GM19328 (cell line): ENCODE results near the gene MBTD1.
"Not testable (repeated sequence)": the region's sequence is repeated elsewhere in the genome, so short reads cannot be mapped to it uniquely, and the experiment has no call there.

Experiments used
- ATAC-seq: cut with Tn5 transposase; IDR thresholded peaks from one replicate; pipeline ENCODE4 v1.9.1; 2021; ENCODE audit warnings: mild to moderate bottlenecking, moderate library complexity; ENCODE audit not compliant: unreplicated experiment

Gene MBTD1

DNA sequence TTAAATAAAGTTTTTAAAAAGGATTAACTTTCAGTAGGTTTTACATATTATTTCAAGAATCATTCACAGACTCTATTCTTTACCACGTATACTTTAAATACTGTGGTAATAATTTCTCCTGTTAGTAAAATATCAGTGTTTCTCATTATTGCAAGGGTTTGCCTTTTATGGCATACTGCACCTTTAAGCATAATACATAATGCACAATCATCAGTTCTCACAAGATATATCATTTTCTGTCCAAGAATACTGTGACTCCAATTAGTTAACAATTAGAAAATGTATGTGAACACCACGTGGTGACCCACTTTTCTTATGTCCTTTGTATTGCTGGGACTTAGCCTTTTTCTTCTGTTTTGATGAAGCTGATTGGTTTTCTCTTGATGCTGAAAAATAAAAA lies 68.0 kb downstream of the MBTD1 start:
- ATAC-seq, result no peak

- ATAC-seq, result no peak
Observed at GRCh38 chr17:51189628-51190027, 70.2 kb downstream of the MBTD1 start.

- ATAC-seq, result no peak
Observed at GRCh38 chr17:51189162-51189561, 70.7 kb downstream of the MBTD1 start.

DNA sequence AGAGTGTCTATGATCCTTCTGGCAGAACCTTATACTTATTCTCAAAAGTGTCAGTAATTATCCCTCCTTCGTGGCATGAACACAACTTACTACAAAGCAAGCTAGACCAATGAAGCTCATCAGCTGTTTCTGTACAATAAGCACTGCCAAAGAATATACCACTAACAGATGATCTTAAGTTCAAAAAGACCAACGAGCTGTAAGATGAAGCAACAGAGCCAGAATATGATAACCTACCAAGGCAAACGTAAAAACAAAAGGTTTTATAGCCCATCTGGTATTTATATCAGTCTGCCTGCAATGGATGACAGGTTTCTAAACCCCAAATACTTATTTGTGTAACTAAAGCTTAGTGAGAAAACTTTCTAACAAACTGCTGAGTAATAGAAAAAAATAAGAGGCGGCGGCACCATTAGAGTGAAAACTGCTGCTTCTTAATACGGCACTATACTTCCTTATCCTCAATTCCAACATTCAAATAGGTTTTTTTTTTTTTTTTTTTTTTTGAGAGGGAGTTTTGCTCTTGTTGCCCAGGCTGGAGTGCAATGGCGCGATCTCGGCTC lies 71.5 kb downstream of the MBTD1 start:
- ATAC-seq, result no peak

- ATAC-seq, result no peak
Observed at GRCh38 chr17:51185763-51186332, 74.0 kb downstream of the MBTD1 start.

DNA sequence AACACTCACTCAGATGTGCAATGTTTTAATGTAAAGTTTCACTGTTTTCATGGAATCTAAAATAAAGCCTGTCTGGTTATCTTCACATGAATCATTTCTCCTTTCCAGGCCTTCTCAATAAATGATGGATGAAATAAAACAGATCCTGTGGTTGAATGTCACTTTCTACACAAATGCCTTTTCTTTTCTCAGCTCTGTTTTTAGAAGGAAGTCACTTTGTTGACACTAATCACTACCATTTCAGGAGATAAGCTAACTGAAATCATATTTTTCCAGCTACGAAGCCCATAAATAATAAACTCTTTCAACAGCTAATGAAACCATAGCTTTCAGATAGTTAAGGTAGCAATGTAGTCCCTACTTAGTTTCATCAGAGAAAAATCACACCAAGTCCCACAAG lies 75.7 kb downstream of the MBTD1 start:
- no peak for ATAC-seq

DNA sequence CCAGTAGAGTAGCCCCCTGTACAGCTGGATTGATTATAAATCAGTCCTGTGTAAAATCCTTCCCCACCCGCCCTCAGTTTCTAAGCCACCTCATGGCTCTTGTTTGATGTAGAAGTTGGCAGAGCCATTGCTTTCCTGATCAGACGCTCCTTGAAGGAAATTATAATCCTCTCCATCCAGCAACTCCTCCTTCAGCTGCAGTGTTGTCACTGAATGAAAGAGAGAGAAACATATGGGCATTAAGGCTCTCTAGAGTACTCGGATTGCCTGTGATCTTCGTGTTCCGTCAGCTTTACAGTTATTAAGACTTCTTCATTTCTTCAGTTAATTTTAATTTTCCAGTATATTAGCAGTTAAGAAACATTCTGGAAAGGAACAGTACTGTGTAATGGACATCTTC lies 79.4 kb downstream of the MBTD1 start:
- ATAC-seq, result no peak

GRCh38 chr17:51172030-51172429 lies 87.8 kb downstream of the MBTD1 start:
- not testable (repeated sequence) for ATAC-seq

- no peak for ATAC-seq
Observed at GRCh38 chr17:51170736-51171135, 89.1 kb downstream of the MBTD1 start.

- no peak for ATAC-seq
Observed at GRCh38 chr17:51169340-51169739, 90.5 kb downstream of the MBTD1 start.

DNA sequence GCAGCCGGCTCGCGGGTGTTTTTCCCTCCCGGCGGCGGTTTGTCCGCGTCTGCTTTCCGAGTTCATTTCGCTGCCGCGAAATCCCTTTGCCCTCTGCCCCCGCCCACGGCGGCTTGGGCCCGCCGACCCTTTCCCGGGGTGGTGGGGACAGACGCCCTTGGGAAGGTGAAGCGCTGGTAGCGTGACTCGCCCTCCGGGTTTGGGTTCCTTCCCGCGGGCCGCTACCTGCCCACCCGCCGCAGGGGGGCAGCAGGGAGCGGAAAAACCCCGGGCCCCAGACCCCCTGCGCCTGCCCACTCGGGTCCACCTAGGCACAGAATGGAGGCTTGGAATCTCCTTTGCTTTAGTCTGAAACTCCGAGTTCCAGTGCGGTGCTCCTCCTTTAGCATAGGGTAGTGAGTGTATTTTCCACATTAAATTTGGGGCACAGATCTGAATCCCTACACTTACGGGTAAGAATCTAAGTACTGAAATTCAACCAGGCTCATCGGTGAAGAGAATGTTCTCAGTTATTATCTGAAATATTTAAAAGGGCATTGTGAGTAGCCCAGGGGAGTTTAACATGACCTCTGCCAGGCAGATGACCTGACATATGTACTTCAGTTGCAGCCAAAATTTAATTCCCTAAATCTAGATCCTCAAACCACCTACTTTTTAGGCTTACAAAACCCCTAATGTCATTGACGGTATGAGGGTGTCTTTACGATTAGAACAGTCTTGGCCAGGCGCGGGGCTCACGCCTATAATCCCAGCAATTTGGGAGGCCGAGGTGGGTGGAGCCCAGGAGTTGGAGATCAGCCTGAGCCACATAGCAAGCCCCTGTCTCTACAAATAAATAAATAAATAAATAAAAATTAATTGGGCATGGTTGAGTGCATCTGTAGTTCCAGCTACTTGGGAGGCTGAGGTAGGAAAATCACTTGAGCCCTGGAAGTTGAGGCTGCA lies 92.6 kb downstream of the MBTD1 start:
- ATAC-seq, result peak; percentile 41

DNA sequence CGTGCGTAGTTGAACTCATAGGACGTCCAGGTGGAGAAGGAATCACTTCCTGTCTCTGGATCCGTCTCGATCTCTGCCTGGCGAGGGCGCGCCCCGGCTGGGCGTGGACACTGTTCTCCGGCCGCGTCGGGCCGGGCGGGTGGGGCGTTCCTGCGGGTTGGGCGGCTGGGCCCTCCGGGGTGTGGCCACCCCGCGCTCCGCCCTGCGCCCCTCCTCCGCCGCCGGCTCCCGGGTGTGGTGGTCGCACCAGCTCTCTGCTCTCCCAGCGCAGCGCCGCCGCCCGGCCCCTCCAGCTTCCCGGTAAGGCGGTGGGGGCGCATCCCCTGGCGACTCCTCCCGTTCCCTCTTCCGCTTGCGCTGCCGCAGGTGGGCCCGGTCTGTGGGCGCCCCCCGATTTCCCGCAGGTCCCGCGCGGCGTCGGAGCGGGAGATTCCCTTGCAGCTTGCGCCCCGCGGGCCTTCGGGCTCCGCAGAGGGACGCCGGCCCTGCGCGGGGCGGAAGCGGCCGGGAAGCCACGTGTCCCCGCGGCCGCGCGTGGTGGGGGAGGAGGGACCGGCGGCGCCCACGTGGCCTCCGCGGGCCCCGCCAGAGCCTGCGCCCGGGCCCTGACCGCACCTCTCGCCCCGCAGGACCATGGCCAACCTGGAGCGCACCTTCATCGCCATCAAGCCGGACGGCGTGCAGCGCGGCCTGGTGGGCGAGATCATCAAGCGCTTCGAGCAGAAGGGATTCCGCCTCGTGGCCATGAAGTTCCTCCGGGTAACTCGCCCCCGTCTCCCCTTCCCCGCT lies 93.5 kb downstream of the MBTD1 start, which contains the start of gene NME2:
Gene NME2 (plus strand): TSS at position 214 of the 789 bp plus-strand sequence. CDS start 420 bp downstream, at position 634.
- ATAC-seq, result peak; percentile 81

DNA sequence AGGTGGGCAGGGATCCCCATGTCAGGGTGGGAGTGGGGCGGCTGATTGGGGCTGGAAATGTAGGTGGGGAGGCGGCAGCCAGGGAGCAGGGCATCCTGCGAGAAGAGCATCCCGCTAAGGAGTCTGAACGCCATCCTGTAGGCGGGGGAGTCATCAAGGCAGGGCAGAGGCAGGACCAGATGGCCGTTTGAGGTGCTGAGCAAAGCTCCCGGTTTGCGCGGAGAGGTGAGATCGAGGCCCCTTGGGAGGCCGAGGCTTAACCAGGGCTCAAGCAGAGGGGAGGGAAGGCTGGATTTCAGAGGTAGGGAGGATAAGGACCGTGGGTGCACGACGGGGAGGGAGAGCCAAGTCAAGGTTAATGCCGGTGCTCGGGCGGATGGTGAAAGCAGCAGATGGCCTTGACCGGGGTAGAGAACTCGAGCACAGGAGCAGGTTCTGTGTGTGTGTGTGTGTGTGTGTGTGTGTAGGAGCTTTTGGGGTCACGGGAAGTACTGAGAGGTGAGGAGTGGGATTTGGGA lies 94.1 kb downstream of the MBTD1 start:
- ATAC-seq, result no peak

DNA sequence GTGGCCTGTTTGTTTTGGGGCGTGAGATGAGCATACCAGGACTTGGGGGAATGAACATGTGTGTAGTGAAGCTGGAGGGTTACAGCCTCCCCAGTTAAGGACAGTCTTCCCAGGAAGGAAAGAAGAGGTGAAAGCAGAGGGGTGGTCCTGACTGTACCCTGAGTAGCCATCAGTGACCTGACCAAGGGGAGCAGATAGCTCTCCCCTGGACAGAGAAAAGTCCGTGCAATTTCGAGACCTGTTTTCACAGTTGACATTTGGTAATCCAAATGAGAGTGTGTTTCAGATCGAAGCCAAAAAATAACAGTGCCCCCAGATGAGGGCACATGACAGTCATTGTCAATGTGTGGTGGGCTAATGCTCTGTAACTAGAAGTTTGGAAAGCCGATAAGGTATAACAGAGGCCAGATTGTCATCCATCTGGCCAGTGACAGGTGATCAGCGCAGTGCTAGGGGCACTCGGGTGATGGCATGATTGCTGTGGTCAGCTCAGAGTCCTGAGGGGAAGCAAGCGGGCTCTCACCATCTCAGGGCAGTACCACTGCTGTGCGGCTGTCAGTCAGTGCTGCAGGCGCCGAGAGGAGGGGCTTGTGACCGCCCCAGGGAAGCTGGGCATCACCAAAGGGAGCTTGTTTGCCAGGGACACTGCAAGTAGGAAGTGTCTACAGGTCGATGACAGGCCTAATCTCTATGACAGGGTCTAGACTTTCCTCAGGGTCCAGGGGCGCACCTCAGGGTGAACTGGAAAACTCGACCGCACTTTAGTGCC lies 94.8 kb downstream of the MBTD1 start:
- no peak for ATAC-seq

DNA sequence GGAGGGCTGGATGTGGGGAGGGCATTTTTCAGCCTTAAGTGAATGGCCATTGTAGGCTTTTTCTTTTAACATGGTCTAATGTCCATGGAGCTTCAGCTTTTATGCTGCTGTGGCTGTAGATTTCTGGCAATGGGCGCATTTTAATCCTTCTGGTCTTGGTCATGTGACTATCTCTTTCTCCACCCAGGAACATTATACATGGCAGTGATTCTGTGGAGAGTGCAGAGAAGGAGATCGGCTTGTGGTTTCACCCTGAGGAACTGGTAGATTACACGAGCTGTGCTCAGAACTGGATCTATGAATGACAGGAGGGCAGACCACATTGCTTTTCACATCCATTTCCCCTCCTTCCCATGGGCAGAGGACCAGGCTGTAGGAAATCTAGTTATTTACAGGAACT lies 98.3 kb downstream of the MBTD1 start:
- no peak for ATAC-seq

DNA sequence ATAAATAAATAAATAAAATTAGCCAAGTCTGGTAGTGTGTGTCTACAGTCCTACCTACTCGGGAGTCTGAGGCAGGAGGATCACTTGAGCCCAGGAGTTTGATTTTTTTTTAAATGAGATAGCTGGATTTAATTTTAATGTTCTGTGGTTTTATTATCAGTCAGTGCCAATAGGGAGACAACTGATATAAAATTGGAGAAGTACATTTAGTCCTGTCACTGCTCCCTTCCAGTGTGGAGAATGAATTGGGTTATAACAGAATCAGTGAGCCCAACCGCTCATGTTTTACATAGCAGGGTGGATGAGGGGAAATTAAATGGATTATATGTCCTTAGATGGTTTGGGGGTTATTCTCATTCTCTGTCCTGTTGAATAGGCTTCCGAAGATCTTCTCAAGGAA lies 100.2 kb downstream of the MBTD1 start:
- no peak for ATAC-seq

DNA sequence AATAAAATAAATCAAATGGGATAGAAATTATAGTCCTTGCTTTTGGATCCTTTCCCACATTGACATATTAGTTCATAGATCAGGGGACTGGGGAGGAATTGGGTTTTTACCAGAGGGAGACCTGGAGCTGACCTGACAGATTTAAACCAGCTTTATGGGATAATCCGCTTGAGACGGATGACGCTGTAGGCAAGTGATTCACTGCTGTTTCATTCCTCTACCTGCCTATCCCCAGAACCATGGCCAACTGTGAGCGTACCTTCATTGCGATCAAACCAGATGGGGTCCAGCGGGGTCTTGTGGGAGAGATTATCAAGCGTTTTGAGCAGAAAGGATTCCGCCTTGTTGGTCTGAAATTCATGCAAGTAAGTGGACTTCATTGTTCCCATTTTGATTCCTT lies 104.4 kb downstream of the MBTD1 start:
- ATAC-seq, result no peak

- ATAC-seq, result no peak
Observed at GRCh38 chr17:51154176-51154575, 105.7 kb downstream of the MBTD1 start.

DNA sequence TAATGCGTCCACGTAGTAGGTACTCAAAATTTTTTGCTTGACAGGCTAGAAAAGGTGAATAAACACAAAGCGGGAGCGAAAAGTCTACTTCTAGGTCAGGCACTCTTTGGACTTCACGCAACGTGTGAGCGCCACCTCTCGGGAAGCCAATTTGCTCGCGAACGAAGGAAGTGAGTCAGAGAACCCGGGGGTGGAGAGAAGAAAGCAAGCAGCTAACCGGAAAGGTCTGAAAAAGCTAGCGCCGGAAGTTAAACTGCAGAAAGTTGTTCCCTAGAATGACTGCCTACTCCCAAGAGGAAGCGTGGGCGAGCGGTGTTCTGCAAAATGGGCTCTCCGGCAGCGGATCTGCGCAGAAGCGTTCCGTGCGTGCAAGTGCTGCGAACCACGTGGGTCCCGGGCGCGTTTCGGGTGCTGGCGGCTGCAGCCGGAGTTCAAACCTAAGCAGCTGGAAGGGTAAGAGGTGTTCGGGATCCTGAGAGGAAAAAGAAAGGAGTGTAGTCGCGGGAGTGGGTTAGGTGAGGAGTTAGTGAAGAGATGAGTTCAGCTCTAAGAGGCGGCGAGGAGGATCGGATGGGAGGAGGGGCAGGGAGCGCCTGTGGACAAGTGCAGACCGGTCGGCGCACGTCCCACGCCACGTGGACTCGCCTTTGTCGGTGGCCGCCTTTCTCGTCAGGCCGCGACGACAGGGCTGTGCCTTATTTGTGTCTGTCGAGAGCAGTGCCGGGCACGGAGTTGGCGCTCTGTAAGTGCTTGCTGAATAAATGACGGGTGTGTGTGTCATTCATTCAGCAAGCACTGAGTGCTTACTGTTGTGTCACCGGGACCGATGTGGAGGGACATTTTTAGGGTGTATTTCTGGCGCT lies 106.4 kb downstream of the MBTD1 start, which contains the start of gene NME1:
Gene NME1 (plus strand): TSS at position 350 of the 863 bp plus-strand sequence. CDS start 2,096 bp downstream, outside the sequence.
- ATAC-seq, result peak; percentile 86
